Right ventricle myocardium superior (tissue), 1 donor: ENCODE data around the gene C1QA. TPM values are rescaled to one million over a fixed set of nuclear protein-coding genes. Genes with fewer than 3 reads are reported as not detected.

ENCODE experiments used
- ATAC-seq: fragments of 200-7000 bp; cut with Tn5 transposase; one replicate; pipeline ENCODE4 v1.9.1; 2020; ENCODE audit warnings: mild to moderate bottlenecking; ENCODE audit not compliant: poor library complexity
- DNase-seq: peaks from one replicate; pipeline ENCODE4 v3.0.0-alpha.2; 2020
- intact Hi-C: fragments of 100-400 bp; cut with DNase I; formaldehyde crosslinking; loops from one replicate; pipeline ENCODE4 v1.11.2; 2022
- microRNA-seq: library from miRNA; unstranded; fragments of <30 nt; microRNA quantifications from one replicate; pipeline ENCODE4 v1.2.0, GENCODE V29; 2020
- total RNA-seq: library from RNA; stranded (reverse); fragmentation: NEBNext Ultra II Directional; extraction: Animal tissue kit (Norgen Biotek cat#: 25700); gene quantifications from one replicate; pipeline ENCODE4 v1.2.1, GENCODE V29; 2021
- donor health status: DM: no; HTN: yes; CAD: no; lungs with severe emphysema.

The C1QA gene
- total RNA-seq, 1 donor from 2014 or later = 105 TPM

DNA sequence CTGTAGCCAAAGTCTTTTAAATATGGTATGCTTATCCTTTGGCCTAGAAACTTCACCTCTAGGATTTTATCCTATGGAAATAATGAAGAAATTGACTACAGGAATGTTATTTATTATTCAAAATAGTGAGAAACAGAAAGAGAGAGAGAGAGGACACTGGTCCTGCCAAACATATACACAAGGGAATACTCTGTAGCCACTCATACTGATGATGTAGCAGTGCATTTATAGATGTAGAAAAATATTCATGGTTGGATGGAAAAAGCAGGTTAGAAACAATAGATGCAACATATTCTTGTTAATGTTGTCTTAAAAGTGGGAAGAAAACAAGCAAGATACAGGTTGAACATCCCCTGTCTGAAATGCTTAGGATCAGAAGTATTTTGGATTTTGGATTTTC, 52.0 kb downstream of the C1QA start:
- intact Hi-C loops = no loop called here
- ATAC-seq (no peak), DNase-seq (no peak)

Small RNAs within 50 kb of the gene (microRNA-seq; reads per million reads assigned to microRNA genes)
- not detected for gene MIR6127

Other genes starting within 250 kb of the C1QA start
- gene ZBTB40, start 184.8 kb upstream of the C1QA start, total RNA-seq = 15.0 TPM
- gene EPHA8, start 73.1 kb upstream of the C1QA start, total RNA-seq = not detected
- gene C1QC, start 7.0 kb downstream of the C1QA start, total RNA-seq = 110 TPM
- 130 TPM for gene C1QB, start 16.6 kb downstream of the C1QA start, total RNA-seq
- 2.7 TPM for gene EPHB2, start 74.2 kb downstream of the C1QA start, total RNA-seq